ENCODE data around the gene TRIM37. TPM values are rescaled to one million over a fixed set of nuclear protein-coding genes. Genes with fewer than 3 reads are reported as not detected.

TRIM37 gene
- total RNA-seq, 1 experiment from 2014 or later: 62.3 TPM

GRCh38 chr17:59002126-59002525 lies 104.6 kb downstream of the TRIM37 start:
- no peak overlapping the region for H3K27ac Mint-ChIP-seq
- DNase-seq (ENCODE audit: low spot score) (no peak), ATAC-seq (no peak)
- H3K36me3 Mint-ChIP-seq: peaks cover 30% of the 10 kb centered on the region
- CTCF ChIA-PET: no interaction called here
- H3K9me3 Mint-ChIP-seq: no peaks in the 10 kb centered on the region
- H3K4me3 Mint-ChIP-seq: no peak overlapping the region
- H3K4me1 Mint-ChIP-seq: peaks cover 6% of the 10 kb centered on the region
- TF ChIP-seq USF1 (CRISPR knock-in tag; IDR thresholded peaks at IDR 0.05): no peak
- no peaks in the 10 kb centered on the region for H3K27me3 Mint-ChIP-seq (ENCODE audit: low read depth)
- POLR2A ChIA-PET: no interaction called here

GRCh38 chr17:59001158-59001814 lies 105.4 kb downstream of the TRIM37 start:
- no peaks in the 10 kb centered on the region for H3K27me3 Mint-ChIP-seq (ENCODE audit: low read depth)
- peaks cover 30% of the 10 kb centered on the region for H3K36me3 Mint-ChIP-seq
- no peak for DNase-seq (ENCODE audit: low spot score)
- ChIA-PET POLR2A (interaction anchor here (0.7 kb wide), 1 partner anchor 485 kb away, joined by 5 read pairs; no protein-coding TSS in a partner anchor), CTCF (no interaction called here)
- H3K4me3 Mint-ChIP-seq: no peak overlapping the region
- ATAC-seq: no peak
- no peak for TF ChIP-seq TP53 (CRISPR knock-in tag; IDR thresholded peaks at IDR 0.05)
- TF ChIP-seq ATF3 (CRISPR knock-in tag; conservative IDR thresholded peaks at IDR 0.05): no peak
- TF ChIP-seq ZNF232 (CRISPR knock-in tag; IDR thresholded peaks at IDR 0.05): no peak
- no peak for TF ChIP-seq ZNF423 (CRISPR knock-in tag; IDR thresholded peaks at IDR 0.05)
- TF ChIP-seq EMX1 (CRISPR knock-in tag; IDR thresholded peaks at IDR 0.05): no peak
- TF ChIP-seq IRF1 (CRISPR knock-in tag; IDR thresholded peaks at IDR 0.05): no peak
- no peak for TF ChIP-seq JAZF1 (CRISPR knock-in tag; IDR thresholded peaks at IDR 0.05)
- no peak for TF ChIP-seq IRF2 (CRISPR knock-in tag; IDR thresholded peaks at IDR 0.05; ENCODE audit: borderline replicate concordance, low read depth)
- TF ChIP-seq ZNF263 (CRISPR knock-in tag; IDR thresholded peaks at IDR 0.05; ENCODE audit: low read depth): no peak
- no peak for TF ChIP-seq TEAD4 (CRISPR knock-in tag; IDR thresholded peaks at IDR 0.05)
- no peak for TF ChIP-seq TEAD1 (CRISPR knock-in tag; IDR thresholded peaks at IDR 0.05)
- no peak for TF ChIP-seq ATF6 (CRISPR knock-in tag; IDR thresholded peaks at IDR 0.05)
- no peak for TF ChIP-seq ATF1 (CRISPR knock-in tag; IDR thresholded peaks at IDR 0.05)
- no peak for TF ChIP-seq RELA (CRISPR knock-in tag; IDR thresholded peaks at IDR 0.05; ENCODE audit: borderline replicate concordance)
- H3K9me3 Mint-ChIP-seq: no peaks in the 10 kb centered on the region
- H3K4me1 Mint-ChIP-seq: peaks cover 6% of the 10 kb centered on the region
- H3K27ac Mint-ChIP-seq: peak overlapping the region; percentile 67

GRCh38 chr17:59000022-59000421 lies 106.7 kb downstream of the TRIM37 start:
- H3K36me3 Mint-ChIP-seq: peaks cover 30% of the 10 kb centered on the region
- DNase-seq (ENCODE audit: low spot score): no peak
- H3K4me1 Mint-ChIP-seq: peaks cover 6% of the 10 kb centered on the region
- no peak overlapping the region for H3K27ac Mint-ChIP-seq
- no peak for ATAC-seq
- CTCF ChIA-PET: no interaction called here
- no peaks in the 10 kb centered on the region for H3K9me3 Mint-ChIP-seq
- POLR2A ChIA-PET: no interaction called here
- H3K27me3 Mint-ChIP-seq (ENCODE audit: low read depth): no peaks in the 10 kb centered on the region
- TF ChIP-seq ZNF425 (CRISPR knock-in tag; conservative IDR thresholded peaks at IDR 0.05): no peak
- TF ChIP-seq ESRRA (CRISPR knock-in tag; IDR thresholded peaks at IDR 0.05; ENCODE audit: borderline replicate concordance): no peak
- no peak for TF ChIP-seq TEAD1 (CRISPR knock-in tag; IDR thresholded peaks at IDR 0.05)
- no peak overlapping the region for H3K4me3 Mint-ChIP-seq

Data from WTC11 (cell line).